Nephron (organoid): ENCODE results near the gene VPS13D.

Experiments used
- H3K27ac Mint-ChIP-seq, 3 experiments: 2 replicates each; pipeline ENCODE4 v1.8.0; 2020; ENCODE audit warnings: mixed read lengths in 3 of 3, mild to moderate bottlenecking in 2 of 3, moderate library complexity in 1 of 3
- H3K27me3 Mint-ChIP-seq: 2 replicates; pipeline ENCODE4 v1.8.0; 2021; ENCODE audit warnings: low read depth, mild to moderate bottlenecking, moderate library complexity, mixed read lengths
- H3K36me3 Mint-ChIP-seq: 2 replicates; pipeline ENCODE4 v1.8.0; 2020; ENCODE audit warnings: low read depth, mixed read lengths
- H3K4me1 Mint-ChIP-seq: 2 replicates; pipeline ENCODE4 v1.8.0; 2020; ENCODE audit warnings: mixed read lengths
- H3K4me3 Mint-ChIP-seq, 3 experiments: 2 replicates each; pipeline ENCODE4 v1.8.0; 2020; ENCODE audit warnings: mild to moderate bottlenecking in 3 of 3, mixed read lengths in 3 of 3, moderate library complexity in 2 of 3
- H3K9me3 Mint-ChIP-seq: 2 replicates; pipeline ENCODE4 v1.8.0; 2020; ENCODE audit warnings: mixed read lengths
- TF ChIP-seq, protein P1 (sequence below), 3 experiments: fragments of 200-600 bp; sonication (generic); IDR thresholded peaks; one replicate each; pipeline ENCODE4 v1.5.0; 2021; ENCODE audit warnings: antibody characterized with exemption in 3 of 3; ENCODE audit not compliant: unreplicated experiment in 3 of 3

The VPS13D gene

GRCh38 chr1:12410351-12410750, 180.5 kb downstream of the VPS13D start:
- Mint-ChIP-seq H3K4me1 (peaks cover 46% of the 10 kb centered on the region), H3K4me3 (no peak overlapping the region), H3K27ac (peak overlapping the region; percentile 89 to 94 (median 91)), H3K9me3 (peaks cover 20% of the 10 kb centered on the region), H3K27me3 (no peaks in the 10 kb centered on the region), H3K36me3 (peaks cover 62% of the 10 kb centered on the region)
- TF ChIP-seq, protein P1, sequence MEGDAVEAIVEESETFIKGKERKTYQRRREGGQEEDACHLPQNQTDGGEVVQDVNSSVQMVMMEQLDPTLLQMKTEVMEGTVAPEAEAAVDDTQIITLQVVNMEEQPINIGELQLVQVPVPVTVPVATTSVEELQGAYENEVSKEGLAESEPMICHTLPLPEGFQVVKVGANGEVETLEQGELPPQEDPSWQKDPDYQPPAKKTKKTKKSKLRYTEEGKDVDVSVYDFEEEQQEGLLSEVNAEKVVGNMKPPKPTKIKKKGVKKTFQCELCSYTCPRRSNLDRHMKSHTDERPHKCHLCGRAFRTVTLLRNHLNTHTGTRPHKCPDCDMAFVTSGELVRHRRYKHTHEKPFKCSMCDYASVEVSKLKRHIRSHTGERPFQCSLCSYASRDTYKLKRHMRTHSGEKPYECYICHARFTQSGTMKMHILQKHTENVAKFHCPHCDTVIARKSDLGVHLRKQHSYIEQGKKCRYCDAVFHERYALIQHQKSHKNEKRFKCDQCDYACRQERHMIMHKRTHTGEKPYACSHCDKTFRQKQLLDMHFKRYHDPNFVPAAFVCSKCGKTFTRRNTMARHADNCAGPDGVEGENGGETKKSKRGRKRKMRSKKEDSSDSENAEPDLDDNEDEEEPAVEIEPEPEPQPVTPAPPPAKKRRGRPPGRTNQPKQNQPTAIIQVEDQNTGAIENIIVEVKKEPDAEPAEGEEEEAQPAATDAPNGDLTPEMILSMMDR (IDR thresholded peaks at IDR 0.05; ENCODE audit: unreplicated experiment in 3 of 3), result no peak

- Mint-ChIP-seq H3K4me1 (peaks cover 42% of the 10 kb centered on the region), H3K36me3 (peaks cover 65% of the 10 kb centered on the region), H3K27me3 (no peaks in the 10 kb centered on the region), H3K4me3 (no peak overlapping the region), H3K9me3 (peaks cover 20% of the 10 kb centered on the region), H3K27ac (no peak overlapping the region)
- TF ChIP-seq, protein P1 (IDR thresholded peaks at IDR 0.05; ENCODE audit: unreplicated experiment in 3 of 3), result no peak
These were observed 181.3 kb downstream of the VPS13D start for GRCh38 chr1:12411098-12411497.

DNA sequence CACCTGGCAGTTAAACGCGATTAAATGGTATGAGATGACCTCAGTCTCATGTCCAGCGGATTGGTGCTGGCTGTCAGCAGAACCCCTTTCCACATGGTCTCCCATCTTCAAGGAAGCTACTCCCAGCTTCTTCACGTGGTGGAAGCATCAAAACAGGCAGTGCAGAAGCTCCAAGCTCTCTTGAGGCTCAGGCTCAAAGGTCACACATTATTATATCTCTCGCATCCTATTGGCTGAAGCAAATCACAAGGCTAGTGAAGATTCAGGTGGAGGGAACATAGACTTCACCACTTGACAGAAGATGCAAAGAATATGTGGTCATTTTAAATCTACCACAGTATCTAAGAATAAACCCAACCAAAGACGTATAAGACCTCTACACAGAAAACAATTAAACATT, 181.9 kb downstream of the VPS13D start:
- H3K9me3 Mint-ChIP-seq, result peaks cover 20% of the 10 kb centered on the region
- no peak overlapping the region for H3K4me3 Mint-ChIP-seq
- peaks cover 72% of the 10 kb centered on the region for H3K36me3 Mint-ChIP-seq
- TF ChIP-seq, protein P1 (IDR thresholded peaks at IDR 0.05; ENCODE audit: unreplicated experiment in 3 of 3), result no peak
- H3K4me1 Mint-ChIP-seq, result peaks cover 39% of the 10 kb centered on the region
- H3K27ac Mint-ChIP-seq, result peak overlapping the region in 1 of 3 experiments; percentile 44
- H3K27me3 Mint-ChIP-seq, result no peaks in the 10 kb centered on the region

GRCh38 chr1:12412439-12412838, 182.6 kb downstream of the VPS13D start:
- H3K9me3 Mint-ChIP-seq, result peaks cover 20% of the 10 kb centered on the region
- H3K27me3 Mint-ChIP-seq, result no peaks in the 10 kb centered on the region
- no peak overlapping the region for H3K4me3 Mint-ChIP-seq
- peaks cover 32% of the 10 kb centered on the region for H3K4me1 Mint-ChIP-seq
- H3K36me3 Mint-ChIP-seq, result peaks cover 79% of the 10 kb centered on the region
- TF ChIP-seq, protein P1 (IDR thresholded peaks at IDR 0.05; ENCODE audit: unreplicated experiment in 3 of 3), result no peak
- H3K27ac Mint-ChIP-seq, result no peak overlapping the region

DNA sequence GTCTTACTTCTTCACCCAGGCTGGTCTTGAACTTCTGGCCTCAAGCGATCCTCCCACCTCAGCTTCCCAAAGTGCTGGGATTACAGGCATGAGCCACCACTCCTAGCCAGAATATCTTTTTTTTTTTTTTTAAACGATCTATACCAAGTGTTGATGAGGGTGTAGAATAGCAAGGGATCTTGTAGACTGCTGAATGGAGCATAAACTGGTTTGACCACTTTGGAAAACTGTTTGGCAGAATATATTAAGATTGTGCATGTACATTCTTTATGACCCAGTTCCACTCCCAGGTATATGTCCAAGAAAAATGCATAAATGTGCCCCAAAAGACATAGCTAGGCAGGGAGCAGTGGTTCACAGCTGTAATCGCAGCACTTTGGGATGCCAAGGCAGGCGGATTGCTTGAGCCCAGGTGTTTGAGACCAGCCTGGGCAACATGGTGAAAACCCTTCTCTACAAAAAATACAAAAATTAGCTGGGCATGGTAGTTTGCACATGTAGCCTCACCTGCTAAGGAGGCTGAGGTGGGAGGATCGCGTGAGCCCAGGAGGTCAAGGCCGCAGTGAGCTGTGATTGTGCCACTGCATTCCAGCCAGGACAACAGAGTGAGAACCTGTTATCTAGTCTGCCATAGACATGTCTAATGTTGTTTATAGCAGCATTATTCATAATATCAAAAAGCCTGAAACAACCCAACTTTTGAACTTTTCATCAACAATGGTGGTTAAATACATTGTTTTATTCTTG, 184.0 kb downstream of the VPS13D start:
- peaks cover 20% of the 10 kb centered on the region for H3K9me3 Mint-ChIP-seq
- H3K36me3 Mint-ChIP-seq, result peaks cover 85% of the 10 kb centered on the region

More for the DNA sequence above, 184.0 kb downstream of the VPS13D start:
- TF ChIP-seq, protein P1 (IDR thresholded peaks at IDR 0.05; ENCODE audit: unreplicated experiment in 3 of 3), result no peak
- peaks cover 21% of the 10 kb centered on the region for H3K4me1 Mint-ChIP-seq
- no peak overlapping the region for H3K4me3 Mint-ChIP-seq
- H3K27ac Mint-ChIP-seq, result no peak overlapping the region
- no peaks in the 10 kb centered on the region for H3K27me3 Mint-ChIP-seq
